CD4-positive, alpha-beta T cell treated with Interleukin-21 for 1 hour (primary cell): ENCODE data around the gene NCCRP1.

Experiments used
- DNase-seq: peaks from one replicate; pipeline ENCODE4 v3.0.0-alpha.2; 2020

The NCCRP1 gene

DNA sequence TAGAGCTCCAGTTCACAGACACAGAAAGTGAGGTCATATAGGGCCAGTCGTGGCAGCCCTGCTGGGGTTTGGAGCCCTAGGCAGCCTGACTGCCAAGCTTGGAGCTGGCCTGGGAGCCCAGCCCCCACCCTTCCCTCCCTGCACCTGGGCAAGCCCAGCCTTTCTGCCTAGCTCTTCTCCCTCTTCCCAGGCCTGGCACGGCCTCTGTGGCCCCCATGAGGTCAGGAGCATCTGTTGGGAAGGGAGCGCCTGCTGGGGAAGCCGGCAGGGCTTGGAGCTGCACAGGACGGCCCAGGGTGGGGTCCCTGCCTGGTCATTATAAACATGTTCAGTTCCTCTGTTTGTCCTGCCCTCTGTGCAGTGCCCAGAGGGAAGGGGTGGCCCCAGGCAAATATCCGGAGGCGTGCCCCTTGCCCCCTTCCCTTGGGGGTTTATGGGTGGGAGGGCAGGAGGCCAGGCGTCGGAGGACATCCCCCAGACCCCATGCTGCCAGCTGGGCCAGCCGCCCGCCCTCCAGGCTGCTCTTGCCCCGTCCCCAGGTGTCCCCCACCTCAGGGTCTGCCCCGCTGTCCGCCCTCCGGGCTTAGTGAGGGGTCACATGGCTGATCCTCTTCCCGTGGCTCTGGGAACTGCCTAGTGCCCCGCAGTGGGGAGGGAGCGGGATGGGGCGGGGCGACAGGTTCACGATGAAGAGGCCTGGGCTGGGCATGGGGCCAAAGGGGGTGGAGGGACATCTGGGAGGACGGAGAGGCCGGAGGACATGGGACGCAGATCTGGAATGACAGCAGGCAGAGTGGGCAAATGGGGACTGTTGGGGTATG is 30.0 kb upstream of the NCCRP1 start:
- DNase-seq: no peak

DNA sequence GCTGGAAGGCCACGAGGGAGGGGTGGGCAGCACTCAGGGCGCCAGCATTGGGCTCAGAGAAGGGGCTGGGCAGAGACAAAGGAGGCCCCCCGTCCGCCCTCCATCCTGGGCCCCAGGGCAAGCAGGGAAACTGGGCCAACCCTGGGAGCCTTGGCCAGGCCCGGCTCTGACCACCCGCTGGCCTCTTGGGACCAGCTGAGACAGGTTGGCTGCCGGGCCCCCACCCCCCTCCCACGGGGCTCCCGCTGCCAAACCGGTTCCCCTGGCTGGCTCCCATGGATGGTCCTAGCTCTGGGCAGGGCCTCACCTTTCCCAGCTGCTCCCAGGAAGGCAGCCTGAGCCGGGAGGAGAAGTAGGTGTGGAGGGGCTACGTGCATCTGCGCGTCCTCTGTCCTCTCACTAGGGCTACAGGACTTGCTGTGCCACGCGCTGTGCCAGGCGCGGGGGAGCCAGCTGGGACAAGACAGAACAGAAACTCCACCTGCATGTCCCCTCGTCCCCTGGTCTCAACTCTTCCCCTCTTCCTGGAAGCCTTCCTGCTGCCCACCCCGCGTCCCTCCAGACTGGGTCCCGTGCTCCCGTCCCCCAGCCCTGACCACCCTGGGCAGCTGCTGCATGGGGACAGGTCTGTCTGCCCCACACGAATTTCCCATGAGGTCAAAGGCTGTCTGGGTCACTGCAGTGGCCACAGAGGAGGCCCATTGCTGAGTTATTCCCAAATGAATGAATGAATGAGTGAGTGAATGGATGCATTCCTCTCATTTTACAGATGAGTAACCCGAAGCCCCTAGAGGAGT is 29.1 kb upstream of the NCCRP1 start:
- DNase-seq: no peak

DNA sequence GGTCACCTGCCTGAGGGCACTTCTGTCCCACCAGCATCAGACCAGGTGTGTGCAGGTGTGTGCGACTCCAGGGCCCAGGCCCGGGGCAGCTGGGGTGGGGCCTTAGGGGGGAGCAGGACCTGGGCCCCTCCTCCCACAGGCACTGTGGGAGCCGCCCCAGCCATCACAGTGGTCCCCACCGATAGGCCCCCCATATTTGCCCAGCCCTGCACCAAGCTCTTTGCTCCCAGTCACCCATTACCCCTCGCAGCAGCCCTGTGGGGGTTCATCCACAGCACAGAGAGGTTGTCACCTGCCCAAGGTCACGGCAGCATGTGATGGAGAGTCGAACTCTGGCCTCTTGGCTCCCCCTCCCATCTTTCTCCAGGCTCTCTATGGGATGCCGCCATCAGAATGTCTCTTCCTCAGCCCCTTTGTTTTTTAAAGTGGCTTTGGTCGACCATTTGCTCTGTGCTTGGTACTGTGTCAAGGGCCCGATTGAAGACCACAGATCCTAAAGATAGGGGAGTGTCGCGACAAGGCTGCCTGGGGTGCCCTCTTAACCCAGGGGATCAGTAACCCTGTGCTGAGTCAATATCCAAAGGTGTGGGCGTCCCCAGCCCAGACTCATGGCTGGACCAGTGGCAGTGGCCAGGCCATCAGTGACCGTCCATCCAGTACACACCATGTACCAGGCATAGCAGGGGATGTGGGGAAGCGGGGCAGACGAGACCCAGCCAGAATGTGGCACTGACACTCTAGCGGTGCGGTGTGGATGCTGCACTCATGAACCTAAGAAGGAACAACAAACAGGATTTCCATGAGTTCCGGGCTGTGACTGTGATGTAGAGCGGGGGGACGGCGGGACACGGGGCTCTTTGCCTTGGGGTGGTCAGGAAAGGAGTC is 28.3 kb upstream of the NCCRP1 start:
- no peak for DNase-seq

DNA sequence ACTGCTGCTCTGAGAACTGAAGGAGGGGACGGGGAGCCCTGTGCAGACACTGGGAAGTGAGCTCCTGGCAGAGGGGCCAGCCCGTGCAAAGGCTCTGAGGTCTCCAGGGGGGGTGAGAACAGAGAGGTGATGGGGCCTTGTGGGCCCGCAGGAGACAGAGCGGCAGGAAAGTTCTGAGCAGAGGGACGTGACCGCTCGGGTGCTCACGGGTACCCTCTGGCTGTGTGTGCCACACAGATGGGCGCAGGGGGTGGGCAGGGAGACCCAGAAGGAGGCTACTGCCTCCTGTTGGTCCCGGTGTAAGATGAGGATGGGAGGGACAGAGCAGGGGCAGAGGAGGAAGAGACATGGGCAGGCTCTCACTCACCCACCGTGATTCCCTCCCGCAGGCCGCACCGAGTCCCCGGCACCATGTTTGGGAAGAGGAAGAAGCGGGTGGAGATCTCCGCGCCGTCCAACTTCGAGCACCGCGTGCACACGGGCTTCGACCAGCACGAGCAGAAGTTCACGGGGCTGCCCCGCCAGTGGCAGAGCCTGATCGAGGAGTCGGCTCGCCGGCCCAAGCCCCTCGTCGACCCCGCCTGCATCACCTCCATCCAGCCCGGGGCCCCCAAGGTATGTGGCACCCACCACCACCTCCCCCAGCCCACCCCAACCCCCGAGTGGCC is 27.5 kb upstream of the NCCRP1 start:
- DNase-seq: no peak

DNA sequence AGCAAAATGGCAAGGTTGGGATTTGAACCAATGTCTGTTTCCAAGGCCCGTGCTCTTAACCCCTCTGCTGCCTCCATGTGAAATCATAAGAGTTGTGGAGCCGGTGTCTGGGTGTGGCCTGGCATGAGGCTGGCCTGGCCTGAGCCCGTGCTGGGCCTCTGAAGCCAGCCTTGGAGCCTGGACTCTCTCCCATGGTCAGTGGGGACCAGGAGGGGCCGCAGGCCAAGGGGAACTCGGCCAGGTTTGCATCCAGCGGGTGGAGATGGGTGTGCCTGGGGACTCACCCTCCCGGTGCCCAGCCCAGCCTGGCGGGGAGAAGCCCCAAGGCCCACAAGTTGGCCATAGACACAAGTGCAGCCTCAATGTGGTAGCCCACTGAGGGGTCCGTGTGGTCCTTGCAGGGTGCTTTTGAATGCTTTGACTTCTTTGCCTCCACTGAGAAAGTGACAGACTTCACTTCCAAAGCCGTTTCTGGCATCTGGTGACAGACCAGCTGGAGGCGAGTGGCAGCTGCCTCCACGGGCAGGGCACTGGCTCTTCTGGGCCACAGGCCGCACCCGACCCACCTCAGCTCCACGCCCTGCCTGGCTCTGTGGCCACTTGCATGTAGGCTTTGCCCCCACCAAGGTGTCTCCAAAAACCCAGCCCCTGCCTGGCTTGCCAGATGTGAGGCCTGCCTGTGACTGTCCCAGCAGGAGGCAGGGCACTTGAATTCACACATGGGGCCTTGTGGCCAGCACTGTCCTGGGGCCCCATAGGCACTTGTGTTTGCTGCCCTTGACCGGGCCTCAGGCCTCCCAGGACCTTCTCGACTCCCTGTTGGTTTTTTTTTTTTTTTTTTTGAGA is 26.2 kb upstream of the NCCRP1 start:
- no peak for DNase-seq

DNA sequence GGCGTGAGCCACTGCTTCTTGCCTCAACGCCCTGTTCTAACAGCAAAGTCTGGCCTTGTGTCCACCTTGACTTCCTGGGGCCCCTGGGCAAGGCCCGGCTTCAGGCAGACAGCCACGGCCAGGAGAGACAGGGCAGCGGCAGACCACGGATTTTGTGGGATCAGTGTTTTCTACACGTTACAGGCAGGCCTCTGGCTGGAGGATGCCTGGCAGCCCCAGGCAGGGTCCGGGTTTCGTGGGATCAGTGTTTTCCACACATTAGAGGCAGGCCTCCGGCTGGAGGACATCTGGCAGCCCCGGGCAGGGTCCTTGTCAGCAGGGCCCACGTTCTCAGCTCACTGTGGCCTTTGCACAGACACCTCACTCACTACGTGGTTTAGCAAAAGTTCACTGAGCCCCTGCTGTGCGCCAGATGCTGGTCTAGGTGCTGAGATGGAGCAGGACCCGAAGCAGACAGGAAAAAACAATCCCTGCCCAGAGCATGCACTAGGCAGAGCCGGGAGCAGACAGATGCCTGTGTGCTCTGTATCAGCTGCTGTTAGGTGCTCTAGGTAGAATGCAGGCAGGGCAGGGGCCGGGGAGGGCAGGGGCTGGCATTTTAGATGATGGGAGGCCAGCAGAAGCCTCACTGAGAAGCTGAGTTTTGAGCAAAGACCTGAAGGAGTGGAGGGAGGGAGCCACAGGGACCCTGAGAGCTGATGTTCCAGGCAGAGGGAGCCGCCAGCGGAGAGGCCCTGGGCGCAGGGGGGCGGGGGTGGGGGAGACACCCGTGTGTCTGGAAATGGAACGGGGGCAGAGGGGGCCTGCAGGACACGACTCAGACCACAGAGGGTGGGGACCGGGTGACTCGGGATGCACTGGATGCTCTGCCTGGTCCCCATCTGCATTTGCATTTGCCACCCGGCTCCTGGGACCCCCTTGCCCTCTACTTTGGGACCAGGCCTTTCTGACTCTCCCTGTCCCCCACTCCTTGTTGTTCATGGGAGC is 25.0 kb upstream of the NCCRP1 start:
- no peak for DNase-seq

DNA sequence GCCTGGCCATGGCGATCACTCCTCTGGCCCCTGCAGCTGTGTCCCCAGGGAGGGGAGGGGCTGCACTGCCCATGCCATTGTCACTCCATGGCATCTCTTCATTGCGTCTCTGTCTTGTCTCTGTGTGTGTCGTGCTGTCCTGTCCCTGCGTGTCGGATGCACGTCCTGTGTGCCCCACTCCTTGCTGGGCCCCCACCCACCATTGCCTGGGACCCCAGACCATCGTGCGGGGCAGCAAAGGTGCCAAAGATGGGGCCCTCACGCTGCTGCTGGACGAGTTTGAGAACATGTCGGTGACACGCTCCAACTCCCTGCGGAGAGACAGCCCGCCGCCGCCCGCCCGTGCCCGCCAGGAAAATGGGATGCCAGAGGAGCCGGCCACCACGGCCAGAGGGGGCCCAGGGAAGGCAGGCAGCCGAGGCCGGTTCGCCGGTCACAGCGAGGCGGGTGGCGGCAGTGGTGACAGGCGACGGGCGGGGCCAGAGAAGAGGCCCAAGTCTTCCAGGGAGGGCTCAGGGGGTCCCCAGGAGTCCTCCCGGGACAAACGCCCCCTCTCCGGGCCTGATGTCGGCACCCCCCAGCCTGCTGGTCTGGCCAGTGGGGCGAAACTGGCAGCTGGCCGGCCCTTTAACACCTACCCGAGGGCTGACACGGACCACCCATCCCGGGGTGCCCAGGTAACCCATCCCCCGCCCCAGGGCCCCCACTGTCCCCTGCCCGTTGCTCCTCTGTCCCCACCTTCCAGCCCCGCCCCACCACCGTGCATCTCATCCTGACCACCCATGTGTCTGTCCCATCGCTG is 23.9 kb upstream of the NCCRP1 start:
- DNase-seq: no peak

DNA sequence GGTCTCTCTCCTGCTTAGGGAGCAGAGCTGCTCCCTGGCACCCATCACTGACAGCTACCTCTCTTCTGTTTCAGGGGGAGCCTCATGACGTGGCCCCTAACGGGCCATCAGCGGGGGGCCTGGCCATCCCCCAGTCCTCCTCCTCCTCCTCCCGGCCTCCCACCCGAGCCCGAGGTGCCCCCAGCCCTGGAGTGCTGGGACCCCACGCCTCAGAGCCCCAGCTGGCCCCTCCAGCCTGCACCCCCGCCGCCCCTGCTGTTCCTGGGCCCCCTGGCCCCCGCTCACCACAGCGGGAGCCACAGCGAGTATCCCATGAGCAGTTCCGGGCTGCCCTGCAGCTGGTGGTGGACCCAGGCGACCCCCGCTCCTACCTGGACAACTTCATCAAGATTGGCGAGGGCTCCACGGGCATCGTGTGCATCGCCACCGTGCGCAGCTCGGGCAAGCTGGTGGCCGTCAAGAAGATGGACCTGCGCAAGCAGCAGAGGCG is 23.2 kb upstream of the NCCRP1 start:
- DNase-seq: no peak

DNA sequence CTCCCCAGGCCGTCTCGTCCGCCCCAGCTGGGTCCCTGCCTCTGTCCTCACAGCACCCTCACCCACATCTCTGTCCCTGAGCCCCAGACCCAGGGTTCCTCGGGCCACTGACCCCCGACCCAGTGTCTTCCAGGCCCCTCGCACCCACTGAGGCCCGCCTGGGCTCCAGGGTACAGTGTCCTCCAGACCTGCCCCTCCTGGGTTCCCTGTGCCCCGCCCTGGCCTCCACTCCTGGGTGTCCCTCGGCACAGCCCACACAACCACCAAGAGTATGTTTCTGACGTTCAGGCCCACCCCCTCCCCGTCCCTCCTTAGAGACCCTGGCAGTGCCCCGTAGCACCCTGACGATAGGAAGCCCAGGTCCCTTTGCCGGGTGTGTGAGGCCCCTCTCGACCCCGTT is 22.6 kb upstream of the NCCRP1 start:
- no peak for DNase-seq

DNA sequence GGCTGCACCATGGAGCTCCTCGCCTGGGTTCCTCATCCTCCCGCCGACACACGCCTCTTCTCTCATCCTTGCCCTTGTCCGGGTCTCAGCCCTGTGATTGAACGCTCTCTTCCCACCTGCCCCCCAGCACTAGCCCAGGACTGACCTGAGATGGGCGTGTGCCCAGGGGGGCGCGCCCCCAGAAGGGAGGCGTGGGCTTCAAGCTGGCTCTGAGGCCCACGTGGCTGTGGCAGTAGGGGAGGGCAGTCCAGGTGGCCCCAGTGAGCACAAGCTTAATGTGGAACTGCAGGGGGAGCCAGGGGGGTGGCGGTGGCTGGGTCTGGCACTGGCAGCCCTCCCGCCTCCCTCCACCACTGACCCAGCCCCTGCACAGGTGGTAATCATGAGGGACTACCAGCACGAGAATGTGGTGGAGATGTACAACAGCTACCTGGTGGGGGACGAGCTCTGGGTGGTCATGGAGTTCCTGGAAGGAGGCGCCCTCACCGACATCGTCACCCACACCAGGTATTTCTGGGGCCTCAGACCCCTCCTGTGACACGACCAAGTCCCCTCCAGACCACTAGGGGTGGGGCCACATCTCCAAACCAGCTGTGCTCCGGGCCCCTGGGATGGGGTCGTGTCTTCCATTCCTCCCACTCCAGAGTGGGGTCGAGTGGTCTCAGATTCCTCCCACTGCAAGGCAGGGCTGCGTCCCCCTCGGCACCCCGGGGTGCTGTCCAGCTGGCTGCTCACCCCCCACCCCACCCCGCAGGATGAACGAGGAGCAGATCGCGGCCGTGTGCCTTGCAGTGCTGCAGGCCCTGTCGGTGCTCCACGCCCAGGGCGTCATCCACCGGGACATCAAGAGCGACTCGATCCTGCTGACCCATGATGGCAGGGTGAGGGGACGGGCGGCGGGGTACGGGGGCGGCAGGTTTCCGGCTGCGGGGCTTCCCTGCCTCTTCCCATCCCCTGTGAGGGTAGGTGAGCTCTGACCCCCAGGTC is 21.9 kb upstream of the NCCRP1 start:
- no peak for DNase-seq

DNA sequence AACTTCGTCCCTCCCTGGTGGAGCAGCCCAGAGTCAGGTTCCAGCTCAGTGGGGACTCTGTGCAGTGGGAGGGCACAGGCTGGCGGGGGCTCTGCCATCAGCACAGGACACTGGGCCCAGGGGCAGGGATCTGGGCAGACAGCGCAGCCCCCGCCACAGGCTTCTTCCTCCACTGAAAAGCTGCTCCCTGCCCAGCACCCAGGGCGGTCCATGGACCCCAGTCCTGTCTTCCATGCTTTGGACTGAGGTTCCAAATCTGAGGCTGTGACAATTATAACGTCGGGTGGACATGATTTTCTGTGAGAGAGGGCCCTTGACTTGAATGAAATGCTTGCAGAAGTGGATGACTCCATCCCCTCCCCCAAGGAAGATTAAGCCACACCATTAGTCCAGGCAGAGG is 21.2 kb upstream of the NCCRP1 start:
- no peak for DNase-seq

DNA sequence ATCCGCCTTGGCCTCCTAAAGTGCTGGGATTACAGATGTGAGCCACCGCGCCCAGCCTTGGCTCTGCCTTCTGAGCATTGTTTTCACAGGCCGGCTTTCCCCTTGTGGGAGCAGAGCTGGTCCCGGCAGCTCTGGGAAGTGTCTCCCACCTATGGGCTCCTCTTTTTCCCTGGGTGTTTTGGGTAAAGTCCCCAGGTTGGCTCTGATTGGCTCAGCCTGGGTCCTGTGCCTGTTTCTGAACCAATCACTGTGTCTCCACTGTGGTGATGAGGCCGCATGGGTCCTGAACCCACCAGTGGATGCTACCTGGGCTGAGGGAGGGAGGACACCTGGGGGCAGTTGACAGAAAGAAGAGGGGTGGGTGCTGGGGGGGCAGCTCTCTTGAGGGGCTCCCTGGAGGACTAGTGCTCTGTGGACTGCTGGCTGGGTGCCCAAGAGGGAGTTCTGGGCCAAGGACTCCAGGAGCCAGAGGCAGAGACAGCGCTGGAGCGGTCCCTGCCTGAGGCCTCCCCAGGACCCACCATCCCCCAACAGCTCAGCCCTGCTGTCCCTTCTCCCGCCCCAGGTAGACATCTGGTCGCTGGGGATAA is 19.6 kb upstream of the NCCRP1 start:
- no peak for DNase-seq

DNA sequence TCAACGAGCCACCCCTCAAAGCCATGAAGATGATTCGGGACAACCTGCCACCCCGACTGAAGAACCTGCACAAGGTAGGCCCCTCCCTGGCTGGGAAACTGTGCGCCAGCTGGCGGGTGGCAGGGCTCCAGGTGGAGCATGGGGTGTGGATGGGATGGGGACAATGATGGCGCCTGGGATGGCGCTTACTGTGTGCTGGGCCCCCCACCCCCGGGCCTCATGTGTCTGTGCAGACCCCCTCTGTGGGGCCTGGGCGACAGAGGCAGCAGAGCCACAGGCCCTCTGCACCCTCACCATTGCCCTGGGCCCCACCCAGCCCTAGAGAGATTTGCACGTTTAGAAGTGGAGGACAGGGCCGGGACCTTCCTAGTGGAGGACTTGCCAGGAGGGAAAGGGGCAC is 19.0 kb upstream of the NCCRP1 start:
- no peak for DNase-seq

DNA sequence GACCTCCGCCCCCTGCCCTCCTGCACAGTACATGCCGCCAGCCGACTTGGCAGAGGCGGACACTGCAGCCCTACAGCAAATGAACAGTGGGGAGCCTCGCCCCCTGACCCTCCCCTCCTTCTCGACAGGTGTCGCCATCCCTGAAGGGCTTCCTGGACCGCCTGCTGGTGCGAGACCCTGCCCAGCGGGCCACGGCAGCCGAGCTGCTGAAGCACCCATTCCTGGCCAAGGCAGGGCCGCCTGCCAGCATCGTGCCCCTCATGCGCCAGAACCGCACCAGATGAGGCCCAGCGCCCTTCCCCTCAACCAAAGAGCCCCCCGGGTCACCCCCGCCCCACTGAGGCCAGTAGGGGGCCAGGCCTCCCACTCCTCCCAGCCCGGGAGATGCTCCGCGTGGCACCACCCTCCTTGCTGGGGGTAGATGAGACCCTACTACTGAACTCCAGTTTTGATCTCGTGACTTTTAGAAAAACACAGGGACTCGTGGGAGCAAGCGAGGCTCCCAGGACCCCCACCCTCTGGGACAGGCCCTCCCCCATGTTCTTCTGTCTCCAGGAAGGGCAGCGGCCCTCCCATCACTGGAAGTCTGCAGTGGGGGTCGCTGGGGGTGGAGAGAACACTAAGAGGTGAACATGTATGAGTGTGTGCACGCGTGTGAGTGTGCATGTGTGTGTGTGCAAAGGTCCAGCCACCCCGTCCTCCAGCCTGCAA is 18.3 kb upstream of the NCCRP1 start:
- no peak for DNase-seq

DNA sequence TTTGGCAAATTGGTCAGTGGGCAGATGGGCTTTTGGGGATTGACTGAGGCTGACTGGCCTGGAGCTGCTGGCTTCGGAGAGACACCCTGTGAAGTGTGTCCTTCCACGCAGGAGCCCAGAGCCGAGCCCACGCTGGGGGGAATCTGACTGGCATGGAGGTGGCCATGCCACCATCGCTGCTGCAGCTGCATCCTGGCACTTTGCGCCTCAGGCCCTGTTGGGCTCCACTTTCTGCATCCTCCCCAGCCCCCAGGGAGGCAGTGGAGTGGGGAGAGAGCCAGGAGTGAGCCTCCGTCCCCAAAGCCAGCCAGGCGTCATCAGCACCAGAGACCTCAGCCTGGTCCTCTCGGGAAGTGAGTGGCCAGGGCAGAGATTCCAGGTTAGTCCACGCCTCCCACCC is 17.0 kb upstream of the NCCRP1 start:
- DNase-seq: no peak

DNA sequence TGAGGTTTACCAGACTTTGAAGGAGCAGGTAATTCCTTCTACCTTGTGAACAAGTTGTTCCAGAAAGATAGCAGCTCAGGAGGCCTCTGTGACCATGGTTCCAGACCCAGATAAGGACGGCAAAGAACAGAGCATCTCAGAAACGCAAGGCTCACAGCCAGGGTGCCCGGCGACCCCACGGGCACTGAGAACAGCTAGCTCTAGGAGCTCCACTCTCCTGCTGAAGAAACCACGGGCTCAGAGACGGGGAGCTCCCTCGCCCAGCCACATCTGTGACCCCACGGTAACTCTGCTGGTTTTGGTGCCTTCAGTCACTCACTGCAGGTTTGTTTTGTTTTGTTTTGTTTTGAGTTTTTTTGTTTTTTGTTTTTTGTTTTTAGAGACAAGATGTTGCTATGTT is 16.0 kb upstream of the NCCRP1 start:
- no peak for DNase-seq
